ENCODE results near the gene OR8G1.
"Not testable (repeated sequence)": the region's sequence is repeated elsewhere in the genome, so short reads cannot be mapped to it uniquely, and the experiment has no call there.

The OR8G1 gene

GRCh38 chr11:124211321-124211720 lies 29.6 kb upstream of the OR8G1 start:
- no peak for TF ChIP-seq CTCF (IDR thresholded peaks at IDR 0.05; ENCODE audit: low read depth, low read length)
- no peak overlapping the region for H3K4me3 ChIP-seq (ENCODE audit: low read depth, low read length)

- no peak overlapping the region for H3K4me3 ChIP-seq (ENCODE audit: low read depth, low read length)
- no peak for TF ChIP-seq CTCF (IDR thresholded peaks at IDR 0.05; ENCODE audit: low read depth, low read length)
These were observed 26.9 kb upstream of the OR8G1 start for GRCh38 chr11:124214027-124214426.

GRCh38 chr11:124219126-124219525 lies 21.8 kb upstream of the OR8G1 start:
- H3K4me3 ChIP-seq (ENCODE audit: low read depth, low read length) = no peak overlapping the region
- no peak for TF ChIP-seq CTCF (IDR thresholded peaks at IDR 0.05; ENCODE audit: low read depth, low read length)

GRCh38 chr11:124222407-124222806 lies 18.5 kb upstream of the OR8G1 start:
- no peak overlapping the region for H3K4me3 ChIP-seq (ENCODE audit: low read depth, low read length)
- no peak for TF ChIP-seq CTCF (IDR thresholded peaks at IDR 0.05; ENCODE audit: low read depth, low read length)

GRCh38 chr11:124224618-124225423 lies 16.1 kb upstream of the OR8G1 start:
- H3K4me3 ChIP-seq (ENCODE audit: low read depth, low read length) = not testable (repeated sequence)

- no peak for TF ChIP-seq CTCF (IDR thresholded peaks at IDR 0.05; ENCODE audit: low read depth, low read length)
- no peak overlapping the region for H3K4me3 ChIP-seq (ENCODE audit: low read depth, low read length)
These were observed 15.4 kb upstream of the OR8G1 start for GRCh38 chr11:124225471-124225870.

- H3K4me3 ChIP-seq (ENCODE audit: low read depth, low read length) = no peak overlapping the region
- TF ChIP-seq CTCF (IDR thresholded peaks at IDR 0.05; ENCODE audit: low read depth, low read length) = no peak
These were observed 7.5 kb upstream of the OR8G1 start for GRCh38 chr11:124233376-124233775.

GRCh38 chr11:124238512-124238911 lies 2.4 kb upstream of the OR8G1 start:
- no peak overlapping the region for H3K4me3 ChIP-seq (ENCODE audit: low read depth, low read length)
- no peak for TF ChIP-seq CTCF (IDR thresholded peaks at IDR 0.05; ENCODE audit: low read depth, low read length)

GRCh38 chr11:124249869-124250268 lies 9.0 kb downstream of the OR8G1 start:
- H3K4me3 ChIP-seq (ENCODE audit: low read depth, low read length) = not testable (repeated sequence)

Data from WI38 (cell line).